Uterus (tissue), 4 donors: Measurements from ENCODE around the gene CAMK2G. TPM values are rescaled to one million over a fixed set of nuclear protein-coding genes. Genes with fewer than 3 reads are reported as not detected.

ENCODE experiments used
- DNase-seq, 2 donors: peaks; one replicate each; pipeline ENCODE4 v3.0.0-alpha.2; 2019 to 2020
- H3K27ac ChIP-seq, 2 donors: fragments of 200-600 bp; sonication (generic); 1 replicate in 1 of 2; 2 replicates in 1 of 2; pipeline ENCODE4 v1.5.1; 2016 to 2018
- H3K27me3 ChIP-seq, 2 donors: fragments of 200-600 bp; sonication (generic); one replicate each; pipeline ENCODE4 v1.5.1; 2018 to 2019; ENCODE audit warnings: control low read depth in 1 of 2
- H3K36me3 ChIP-seq, 2 donors: fragments of 200-600 bp; sonication (generic); one replicate each; pipeline ENCODE4 v1.5.1; 2019; ENCODE audit warnings: control low read depth in 1 of 2
- H3K4me1 ChIP-seq, 2 donors: fragments of 200-600 bp; sonication (generic); one replicate each; pipeline ENCODE4 v1.5.1; 2018 to 2019; ENCODE audit warnings: control low read depth in 1 of 2
- H3K4me3 ChIP-seq, 2 donors: fragments of 200-600 bp; sonication (generic); 1 replicate in 1 of 2; 2 replicates in 1 of 2; pipeline ENCODE4 v1.5.1; 2018 to 2019; ENCODE audit warnings: mild to moderate bottlenecking in 1 of 2
- H3K9me3 ChIP-seq, 2 donors: fragments of 200-600 bp; sonication (generic); one replicate each; pipeline ENCODE4 v1.5.1; 2019; ENCODE audit warnings: control low read depth in 1 of 2
- CTCF ChIP-seq, 4 experiments: fragments of 200-600 bp in 2 of 4; fragments of 450-650 bp in 2 of 4; sonication (generic) in 2 of 4; IDR thresholded peaks; one replicate each; pipeline ENCODE4 v1.5.1; 2016 to 2019; ENCODE audit warnings: antibody characterized with exemption in 4 of 4, mild to moderate bottlenecking in 2 of 4, moderate library complexity in 1 of 4
- POLR2A ChIP-seq, 2 donors: fragments of 450-650 bp; IDR thresholded peaks; one replicate each; pipeline ENCODE4 v1.6.1; 2016; ENCODE audit warnings: antibody characterized with exemption in 2 of 2, mild to moderate bottlenecking in 1 of 2, moderate library complexity in 1 of 2
- intact Hi-C: fragments of 100-400 bp; cut with DNase I; formaldehyde crosslinking; loops from one replicate; pipeline ENCODE4 v1.15.1; 2023; ENCODE audit warnings: low total_unique reads
- total RNA-seq, 4 donors: library from RNA; depleted of rRNA in 3 of 4; stranded (reverse); fragments of >200 nt in 3 of 4; gene quantifications; one replicate each; pipeline versions ENCODE4 v1.1.0 to v1.2.4, GENCODE V29; 2014 to 2023
- donor health status: DM: yes; HTN: yes; CAD: no.

The CAMK2G gene
- total RNA-seq, 4 donors from 2014 or later, result 17.9 to 79.9 (median 40.0) TPM

- Histone ChIP-seq H3K27ac (no peak overlapping the region), H3K4me1 (peaks cover 2% of the 10 kb centered on the region in 2 donors), H3K27me3 (no peaks in the 10 kb centered on the region), H3K4me3 (no peak overlapping the region), H3K9me3 (no peaks in the 10 kb centered on the region), H3K36me3 (no peaks in the 10 kb centered on the region)
- DNase-seq, result no peak
- TF ChIP-seq POLR2A (IDR thresholded peaks at IDR 0.05), result no peak
- TF ChIP-seq CTCF (IDR thresholded peaks at IDR 0.05), result no peak
- intact Hi-C loops, result no loop called here
These were observed 7.0 kb upstream of the CAMK2G start for GRCh38 chr10:73881221-73881919.

GRCh38 chr10:73879296-73880173 lies 5.2 kb upstream of the CAMK2G start:
- TF ChIP-seq POLR2A (IDR thresholded peaks at IDR 0.05) (peak in 1 of 2 donors; percentile 6), CTCF (IDR thresholded peaks at IDR 0.05) (peak; percentile 92 to 99 (median 94))
- intact Hi-C loops, result loop anchor here (2.0 kb wide), 1 partner anchor 31 kb away; no protein-coding TSS in a partner anchor
- Histone ChIP-seq H3K27ac (peak overlapping the region; percentile 7 to 35), H3K36me3 (no peaks in the 10 kb centered on the region), H3K9me3 (no peaks in the 10 kb centered on the region), H3K4me1 (peaks cover 0 to 7% of the 10 kb centered on the region in 2 donors), H3K27me3 (no peaks in the 10 kb centered on the region), H3K4me3 (no peak overlapping the region)
- peak; percentile 79 to 83 for DNase-seq

- Histone ChIP-seq H3K4me1 (peaks cover 0 to 7% of the 10 kb centered on the region in 2 donors), H3K27me3 (no peaks in the 10 kb centered on the region), H3K4me3 (no peak overlapping the region), H3K27ac (no peak overlapping the region), H3K9me3 (no peaks in the 10 kb centered on the region), H3K36me3 (no peaks in the 10 kb centered on the region)
- no peak for DNase-seq
- intact Hi-C loops, result loop anchor here (2.0 kb wide), 1 partner anchor 30 kb away; no protein-coding TSS in a partner anchor
- TF ChIP-seq POLR2A (IDR thresholded peaks at IDR 0.05) (no peak), CTCF (IDR thresholded peaks at IDR 0.05) (no peak)
These were observed 4.0 kb upstream of the CAMK2G start for GRCh38 chr10:73878365-73878764.

- H3K4me1 ChIP-seq, result peaks cover 3 to 10% of the 10 kb centered on the region in 2 donors
- intact Hi-C loops, result loop anchor here (2.0 kb wide), 1 partner anchor 29 kb away; no protein-coding TSS in a partner anchor
- H3K9me3 ChIP-seq, result no peaks in the 10 kb centered on the region
- no peak overlapping the region for H3K4me3 ChIP-seq
- no peak for DNase-seq
- H3K27ac ChIP-seq, result no peak overlapping the region
- no peaks in the 10 kb centered on the region for H3K27me3 ChIP-seq
- no peaks in the 10 kb centered on the region for H3K36me3 ChIP-seq
- TF ChIP-seq POLR2A (IDR thresholded peaks at IDR 0.05), result no peak
- no peak for TF ChIP-seq CTCF (IDR thresholded peaks at IDR 0.05)
These were observed 3.3 kb upstream of the CAMK2G start for GRCh38 chr10:73877533-73878160.
